Measurements from ENCODE around the gene PCDH9.
"Not testable (repeated sequence)": the region's sequence is repeated elsewhere in the genome, so short reads cannot be mapped to it uniquely, and the experiment has no call there.

The PCDH9 gene

GRCh38 chr13:66301006-66301405, 929.1 kb downstream of the PCDH9 start:
- Histone ChIP-seq H3K4me3 (ENCODE audit: low read depth, low read length) (no peak overlapping the region), H3K27ac (ENCODE audit: low read depth, low read length) (no peak overlapping the region), H3K4me1 (ENCODE audit: control insufficient read depth, insufficient read depth, low read length, unreplicated experiment) (no peaks in the 10 kb centered on the region), H3K36me3 (ENCODE audit: insufficient read depth, low read length) (no peaks in the 10 kb centered on the region), H3K27me3 (ENCODE audit: insufficient read depth, low read length) (no peaks in the 10 kb centered on the region), H3K79me2 (ENCODE audit: control insufficient read depth, insufficient read depth, low read length, unreplicated experiment) (no peaks in the 10 kb centered on the region), H2AFZ (ENCODE audit: low read length, unreplicated experiment) (no peak overlapping the region)

GRCh38 chr13:66296875-66297274, 933.3 kb downstream of the PCDH9 start:
- no peaks in the 10 kb centered on the region for H3K36me3 ChIP-seq (ENCODE audit: insufficient read depth, low read length)
- no peaks in the 10 kb centered on the region for H3K79me2 ChIP-seq (ENCODE audit: control insufficient read depth, insufficient read depth, low read length, unreplicated experiment)
- H3K27me3 ChIP-seq (ENCODE audit: insufficient read depth, low read length): no peaks in the 10 kb centered on the region
- H3K27ac ChIP-seq (ENCODE audit: low read depth, low read length): no peak overlapping the region
- H3K4me1 ChIP-seq (ENCODE audit: control insufficient read depth, insufficient read depth, low read length, unreplicated experiment): no peaks in the 10 kb centered on the region
- no peak overlapping the region for H3K4me3 ChIP-seq (ENCODE audit: low read depth, low read length)
- H2AFZ ChIP-seq (ENCODE audit: low read length, unreplicated experiment): no peak overlapping the region

GRCh38 chr13:66296328-66296727, 933.8 kb downstream of the PCDH9 start:
- no peak overlapping the region for H2AFZ ChIP-seq (ENCODE audit: low read length, unreplicated experiment)
- no peaks in the 10 kb centered on the region for H3K4me1 ChIP-seq (ENCODE audit: control insufficient read depth, insufficient read depth, low read length, unreplicated experiment)
- H3K4me3 ChIP-seq (ENCODE audit: low read depth, low read length): no peak overlapping the region
- no peaks in the 10 kb centered on the region for H3K79me2 ChIP-seq (ENCODE audit: control insufficient read depth, insufficient read depth, low read length, unreplicated experiment)
- H3K27ac ChIP-seq (ENCODE audit: low read depth, low read length): no peak overlapping the region
- no peaks in the 10 kb centered on the region for H3K36me3 ChIP-seq (ENCODE audit: insufficient read depth, low read length)
- no peaks in the 10 kb centered on the region for H3K27me3 ChIP-seq (ENCODE audit: insufficient read depth, low read length)

- H3K4me3 ChIP-seq (ENCODE audit: low read depth, low read length); H3K27ac ChIP-seq (ENCODE audit: low read depth, low read length); H3K79me2 ChIP-seq (ENCODE audit: control insufficient read depth, insufficient read depth, low read length, unreplicated experiment): not testable (repeated sequence)
Measured at GRCh38 chr13:66286806-66287205, 943.3 kb downstream of the PCDH9 start.

GRCh38 chr13:66275416-66275815, 954.7 kb downstream of the PCDH9 start:
- no peak overlapping the region for H3K4me3 ChIP-seq (ENCODE audit: low read depth, low read length)
- no peaks in the 10 kb centered on the region for H3K79me2 ChIP-seq (ENCODE audit: control insufficient read depth, insufficient read depth, low read length, unreplicated experiment)

More at GRCh38 chr13:66286806-66287205, 943.3 kb downstream of the PCDH9 start:
- H3K36me3 ChIP-seq (ENCODE audit: insufficient read depth, low read length); H2AFZ ChIP-seq (ENCODE audit: low read length, unreplicated experiment); H3K27me3 ChIP-seq (ENCODE audit: insufficient read depth, low read length); H3K4me1 ChIP-seq (ENCODE audit: control insufficient read depth, insufficient read depth, low read length, unreplicated experiment): not testable (repeated sequence)

GRCh38 chr13:66273011-66273410, 957.1 kb downstream of the PCDH9 start:
- H2AFZ ChIP-seq (ENCODE audit: low read length, unreplicated experiment): no peak overlapping the region
- no peak overlapping the region for H3K27ac ChIP-seq (ENCODE audit: low read depth, low read length)
- no peaks in the 10 kb centered on the region for H3K4me1 ChIP-seq (ENCODE audit: control insufficient read depth, insufficient read depth, low read length, unreplicated experiment)
- no peaks in the 10 kb centered on the region for H3K79me2 ChIP-seq (ENCODE audit: control insufficient read depth, insufficient read depth, low read length, unreplicated experiment)
- H3K27me3 ChIP-seq (ENCODE audit: insufficient read depth, low read length): no peaks in the 10 kb centered on the region
- H3K4me3 ChIP-seq (ENCODE audit: low read depth, low read length): no peak overlapping the region
- no peaks in the 10 kb centered on the region for H3K36me3 ChIP-seq (ENCODE audit: insufficient read depth, low read length)

More at GRCh38 chr13:66275416-66275815, 954.7 kb downstream of the PCDH9 start:
- H3K4me1 ChIP-seq (ENCODE audit: control insufficient read depth, insufficient read depth, low read length, unreplicated experiment): no peaks in the 10 kb centered on the region
- H2AFZ ChIP-seq (ENCODE audit: low read length, unreplicated experiment): no peak overlapping the region
- no peaks in the 10 kb centered on the region for H3K27me3 ChIP-seq (ENCODE audit: insufficient read depth, low read length)
- no peaks in the 10 kb centered on the region for H3K36me3 ChIP-seq (ENCODE audit: insufficient read depth, low read length)
- no peak overlapping the region for H3K27ac ChIP-seq (ENCODE audit: low read depth, low read length)

- Histone ChIP-seq H3K27me3 (ENCODE audit: insufficient read depth, low read length) (no peaks in the 10 kb centered on the region), H3K4me1 (ENCODE audit: control insufficient read depth, insufficient read depth, low read length, unreplicated experiment) (no peaks in the 10 kb centered on the region), H3K36me3 (ENCODE audit: insufficient read depth, low read length) (no peaks in the 10 kb centered on the region), H3K79me2 (ENCODE audit: control insufficient read depth, insufficient read depth, low read length, unreplicated experiment) (no peaks in the 10 kb centered on the region), H3K4me3 (ENCODE audit: low read depth, low read length) (no peak overlapping the region), H2AFZ (ENCODE audit: low read length, unreplicated experiment) (no peak overlapping the region), H3K27ac (ENCODE audit: low read depth, low read length) (no peak overlapping the region)
Measured at GRCh38 chr13:66266761-66267160, 963.4 kb downstream of the PCDH9 start.

- no peaks in the 10 kb centered on the region for H3K79me2 ChIP-seq (ENCODE audit: control insufficient read depth, insufficient read depth, low read length, unreplicated experiment)
- no peaks in the 10 kb centered on the region for H3K4me1 ChIP-seq (ENCODE audit: control insufficient read depth, insufficient read depth, low read length, unreplicated experiment)
- H3K27me3 ChIP-seq (ENCODE audit: insufficient read depth, low read length): no peaks in the 10 kb centered on the region
- no peak overlapping the region for H3K4me3 ChIP-seq (ENCODE audit: low read depth, low read length)
- H2AFZ ChIP-seq (ENCODE audit: low read length, unreplicated experiment): no peak overlapping the region
- H3K27ac ChIP-seq (ENCODE audit: low read depth, low read length): no peak overlapping the region
- no peaks in the 10 kb centered on the region for H3K36me3 ChIP-seq (ENCODE audit: insufficient read depth, low read length)
Measured at GRCh38 chr13:66266348-66266747, 963.8 kb downstream of the PCDH9 start.

GRCh38 chr13:66265371-66265770, 964.8 kb downstream of the PCDH9 start:
- Histone ChIP-seq H3K4me1 (ENCODE audit: control insufficient read depth, insufficient read depth, low read length, unreplicated experiment) (no peaks in the 10 kb centered on the region), H2AFZ (ENCODE audit: low read length, unreplicated experiment) (no peak overlapping the region), H3K36me3 (ENCODE audit: insufficient read depth, low read length) (no peaks in the 10 kb centered on the region), H3K27me3 (ENCODE audit: insufficient read depth, low read length) (no peaks in the 10 kb centered on the region), H3K27ac (ENCODE audit: low read depth, low read length) (no peak overlapping the region), H3K4me3 (ENCODE audit: low read depth, low read length) (no peak overlapping the region), H3K79me2 (ENCODE audit: control insufficient read depth, insufficient read depth, low read length, unreplicated experiment) (no peaks in the 10 kb centered on the region)

- H3K27ac ChIP-seq (ENCODE audit: low read depth, low read length): no peak overlapping the region
Measured at GRCh38 chr13:66264971-66265370, 965.2 kb downstream of the PCDH9 start.

GRCh38 chr13:66262330-66262729, 967.8 kb downstream of the PCDH9 start:
- H3K79me2 ChIP-seq (ENCODE audit: control insufficient read depth, insufficient read depth, low read length, unreplicated experiment): no peaks in the 10 kb centered on the region

More at GRCh38 chr13:66264971-66265370, 965.2 kb downstream of the PCDH9 start:
- no peaks in the 10 kb centered on the region for H3K27me3 ChIP-seq (ENCODE audit: insufficient read depth, low read length)
- H3K4me3 ChIP-seq (ENCODE audit: low read depth, low read length): no peak overlapping the region
- no peaks in the 10 kb centered on the region for H3K4me1 ChIP-seq (ENCODE audit: control insufficient read depth, insufficient read depth, low read length, unreplicated experiment)
- H2AFZ ChIP-seq (ENCODE audit: low read length, unreplicated experiment): no peak overlapping the region
- H3K36me3 ChIP-seq (ENCODE audit: insufficient read depth, low read length): no peaks in the 10 kb centered on the region
- no peaks in the 10 kb centered on the region for H3K79me2 ChIP-seq (ENCODE audit: control insufficient read depth, insufficient read depth, low read length, unreplicated experiment)

More at GRCh38 chr13:66262330-66262729, 967.8 kb downstream of the PCDH9 start:
- Histone ChIP-seq H3K27me3 (ENCODE audit: insufficient read depth, low read length) (no peaks in the 10 kb centered on the region), H3K36me3 (ENCODE audit: insufficient read depth, low read length) (no peaks in the 10 kb centered on the region), H3K4me3 (ENCODE audit: low read depth, low read length) (no peak overlapping the region), H3K4me1 (ENCODE audit: control insufficient read depth, insufficient read depth, low read length, unreplicated experiment) (no peaks in the 10 kb centered on the region), H3K27ac (ENCODE audit: low read depth, low read length) (no peak overlapping the region), H2AFZ (ENCODE audit: low read length, unreplicated experiment) (no peak overlapping the region)
